CD4-positive, alpha-beta memory T cell (primary cell): ENCODE data around the gene XG. TPM values are rescaled to one million over a fixed set of nuclear protein-coding genes. Genes with fewer than 3 reads are reported as not detected.

ENCODE experiments used
- CTCF ChIA-PET: fragments of 350-600 bp; sonication (Branson Sonifier 250); formaldehyde crosslinking; loops from one replicate; lab custom pipeline; 2021; ENCODE audit warnings: inconsistent platforms; ENCODE audit not compliant: partially characterized antibody; lab: Charles Lee
- POLR2A ChIA-PET: fragments of 350-600 bp; sonication (Branson Sonifier 250); formaldehyde crosslinking; loops from one replicate; lab custom pipeline; 2021; ENCODE audit not compliant: partially characterized antibody; lab: Charles Lee
- DNase-seq, 5 donors: peaks; one replicate each; pipeline versions ENCODE4 v3.0.0 to v3.0.0-alpha.2; 2020 to 2022; ENCODE audit warnings: mixed read lengths in 1 of 5
- H3K27ac ChIP-seq: one replicate; pipeline ENCODE4 v1.7.0; 2013; ENCODE audit warnings: low read depth, low read length
- H3K27me3 ChIP-seq: 2 replicates; pipeline ENCODE4 v1.7.0; 2013; ENCODE audit warnings: mild to moderate bottlenecking, low read length, moderate library complexity; ENCODE audit not compliant: insufficient read depth
- H3K36me3 ChIP-seq: 2 replicates; pipeline ENCODE4 v1.7.0; 2013; ENCODE audit warnings: mild to moderate bottlenecking, low read length, moderate library complexity; ENCODE audit not compliant: insufficient read depth
- H3K4me1 ChIP-seq: 2 replicates; pipeline ENCODE4 v1.7.0; 2013; ENCODE audit warnings: mild to moderate bottlenecking, low read length, moderate library complexity; ENCODE audit not compliant: insufficient read depth
- H3K4me3 ChIP-seq, 2 donors: one replicate each; pipeline ENCODE4 v1.7.0; 2013; ENCODE audit warnings: low read length in 2 of 2, mild to moderate bottlenecking in 1 of 2
- H3K9me3 ChIP-seq, 2 donors: one replicate each; pipeline ENCODE4 v1.7.0; 2013; ENCODE audit warnings: low read length in 2 of 2, control low read depth in 1 of 2; ENCODE audit not compliant: control insufficient read depth in 1 of 2
- H3K27ac Mint-ChIP-seq, 7 donors: one replicate each; pipeline ENCODE4 v1.8.0; 2020 to 2021; ENCODE audit warnings: mixed read lengths in 7 of 7, mild to moderate bottlenecking in 6 of 7, inconsistent platforms in 3 of 7, moderate library complexity in 3 of 7
- H3K27me3 Mint-ChIP-seq, 2 donors: one replicate each; pipeline ENCODE4 v1.8.0; 2020 to 2021; ENCODE audit warnings: mixed read lengths in 2 of 2
- H3K36me3 Mint-ChIP-seq, 2 donors: one replicate each; pipeline ENCODE4 v1.8.0; 2020 to 2021; ENCODE audit warnings: mixed read lengths in 2 of 2, inconsistent platforms in 1 of 2, mild to moderate bottlenecking in 1 of 2
- H3K4me1 Mint-ChIP-seq, 4 donors: one replicate each; pipeline ENCODE4 v1.8.0; 2020 to 2021; ENCODE audit warnings: mixed read lengths in 4 of 4, mild to moderate bottlenecking in 1 of 4
- H3K4me3 Mint-ChIP-seq, 8 donors: one replicate each; pipeline ENCODE4 v1.8.0; 2020 to 2021; ENCODE audit warnings: mixed read lengths in 8 of 8, mild to moderate bottlenecking in 7 of 8, moderate library complexity in 6 of 8, inconsistent platforms in 3 of 8
- H3K9me3 Mint-ChIP-seq, 8 donors: one replicate each; pipeline ENCODE4 v1.8.0; 2020 to 2021; ENCODE audit warnings: mixed read lengths in 8 of 8, mild to moderate bottlenecking in 5 of 8, inconsistent platforms in 3 of 8, moderate library complexity in 1 of 8
- intact Hi-C: fragments of 100-400 bp; cut with micrococcal nuclease; formaldehyde crosslinking; loops from one replicate; pipeline ENCODE4 v1.15.1; 2023
- polyA plus RNA-seq, 2 donors: library from polyadenylated mRNA; unstranded; fragments of 300-500 nt; fragmentation: Illumina TruSeq; gene quantifications; one replicate each; pipeline ENCODE4 v1.2.3, GENCODE V29; 2021
- total RNA-seq, 2 experiments: library from RNA; stranded (reverse); gene quantifications; one replicate each; pipeline ENCODE4 v1.2.3, GENCODE V29; 2021

The XG gene
- total and polyA plus RNA-seq, 4 experiments from 2014 or later = 0.32 TPM; not detected in 3

GRCh38 chrX:2854918-2855317 lies 103.1 kb downstream of the XG start:
- Histone ChIP-seq H3K4me1 (no peaks in the 10 kb centered on the region), H3K27me3 (no peaks in the 10 kb centered on the region), H3K27ac (no peak overlapping the region), H3K9me3 (no peaks in the 10 kb centered on the region), H3K4me3 (no peak overlapping the region), H3K36me3 (no peaks in the 10 kb centered on the region)
- DNase-seq = no peak
- Mint-ChIP-seq H3K4me1 (no peaks in the 10 kb centered on the region), H3K27me3 (no peaks in the 10 kb centered on the region), H3K9me3 (peaks cover 0 to 7% (median 0%) of the 10 kb centered on the region in 8 donors), H3K36me3 (no peaks in the 10 kb centered on the region), H3K27ac (no peak overlapping the region), H3K4me3 (no peak overlapping the region)
- CTCF ChIA-PET = no interaction called here
- intact Hi-C loops = no loop called here
- POLR2A ChIA-PET = no interaction called here

- Histone ChIP-seq H3K36me3 (no peaks in the 10 kb centered on the region), H3K9me3 (no peaks in the 10 kb centered on the region), H3K4me3 (no peak overlapping the region), H3K4me1 (no peaks in the 10 kb centered on the region), H3K27ac (no peak overlapping the region), H3K27me3 (no peaks in the 10 kb centered on the region)
- intact Hi-C loops = no loop called here
- no peak for DNase-seq
- H3K27me3 Mint-ChIP-seq = no peaks in the 10 kb centered on the region
- H3K9me3 Mint-ChIP-seq = peaks cover 0 to 7% (median 0%) of the 10 kb centered on the region in 8 donors
- H3K4me3 Mint-ChIP-seq = no peak overlapping the region
- no peak overlapping the region for H3K27ac Mint-ChIP-seq
- H3K4me1 Mint-ChIP-seq = no peaks in the 10 kb centered on the region
- ChIA-PET CTCF (no interaction called here), POLR2A (no interaction called here)
- H3K36me3 Mint-ChIP-seq = no peaks in the 10 kb centered on the region
These were observed 103.9 kb downstream of the XG start for GRCh38 chrX:2855761-2856160.

- no peaks in the 10 kb centered on the region for H3K27me3 ChIP-seq
- no peaks in the 10 kb centered on the region for H3K36me3 ChIP-seq
- Mint-ChIP-seq H3K27me3 (peaks cover 0 to 2% of the 10 kb centered on the region in 2 donors), H3K9me3 (peaks cover 0 to 7% (median 0%) of the 10 kb centered on the region in 8 donors), H3K4me1 (no peaks in the 10 kb centered on the region), H3K27ac (no peak overlapping the region), H3K4me3 (no peak overlapping the region), H3K36me3 (no peaks in the 10 kb centered on the region)
- ChIA-PET POLR2A (no interaction called here), CTCF (no interaction called here)
- intact Hi-C loops = no loop called here
- no peaks in the 10 kb centered on the region for H3K9me3 ChIP-seq
- H3K4me3 ChIP-seq = no peak overlapping the region
- H3K27ac ChIP-seq = no peak overlapping the region
- no peak for DNase-seq
- H3K4me1 ChIP-seq = no peaks in the 10 kb centered on the region
These were observed 105.7 kb downstream of the XG start for GRCh38 chrX:2857566-2857965.

GRCh38 chrX:2859197-2859797 lies 107.5 kb downstream of the XG start:
- Histone ChIP-seq H3K27me3 (no peaks in the 10 kb centered on the region), H3K27ac (no peak overlapping the region), H3K9me3 (no peaks in the 10 kb centered on the region), H3K4me3 (no peak overlapping the region), H3K36me3 (no peaks in the 10 kb centered on the region), H3K4me1 (no peaks in the 10 kb centered on the region)
- no peaks in the 10 kb centered on the region for H3K36me3 Mint-ChIP-seq
- intact Hi-C loops = no loop called here
- ChIA-PET CTCF (no interaction called here), POLR2A (no interaction called here)
- no peaks in the 10 kb centered on the region for H3K4me1 Mint-ChIP-seq
- peaks cover 0 to 3% (median 0%) of the 10 kb centered on the region in 8 donors for H3K9me3 Mint-ChIP-seq
- no peak overlapping the region for H3K4me3 Mint-ChIP-seq
- H3K27ac Mint-ChIP-seq = no peak overlapping the region
- H3K27me3 Mint-ChIP-seq = peaks cover 0 to 4% of the 10 kb centered on the region in 2 donors
- DNase-seq = no peak

- Mint-ChIP-seq H3K27ac (no peak overlapping the region), H3K27me3 (peaks cover 0 to 4% of the 10 kb centered on the region in 2 donors), H3K4me1 (no peaks in the 10 kb centered on the region), H3K9me3 (peaks cover 0 to 3% (median 0%) of the 10 kb centered on the region in 8 donors), H3K4me3 (peak overlapping the region in 1 of 8 donors; percentile 26), H3K36me3 (no peaks in the 10 kb centered on the region)
- POLR2A ChIA-PET = no interaction called here
- Histone ChIP-seq H3K4me1 (no peaks in the 10 kb centered on the region), H3K4me3 (no peak overlapping the region), H3K36me3 (no peaks in the 10 kb centered on the region), H3K27me3 (no peaks in the 10 kb centered on the region), H3K9me3 (no peaks in the 10 kb centered on the region), H3K27ac (no peak overlapping the region)
- intact Hi-C loops = no loop called here
- DNase-seq = no peak
- CTCF ChIA-PET = no interaction called here
These were observed 110.6 kb downstream of the XG start for GRCh38 chrX:2862404-2862803.

- Mint-ChIP-seq H3K4me3 (no peak overlapping the region), H3K27me3 (peaks cover 0 to 4% of the 10 kb centered on the region in 2 donors), H3K36me3 (no peaks in the 10 kb centered on the region), H3K9me3 (peaks cover 0 to 3% (median 0%) of the 10 kb centered on the region in 8 donors), H3K4me1 (no peaks in the 10 kb centered on the region), H3K27ac (no peak overlapping the region)
- H3K27me3 ChIP-seq = no peaks in the 10 kb centered on the region
- no peaks in the 10 kb centered on the region for H3K36me3 ChIP-seq
- CTCF ChIA-PET = no interaction called here
- H3K27ac ChIP-seq = no peak overlapping the region
- POLR2A ChIA-PET = no interaction called here
- no peaks in the 10 kb centered on the region for H3K9me3 ChIP-seq
- intact Hi-C loops = no loop called here
- no peak for DNase-seq
- no peaks in the 10 kb centered on the region for H3K4me1 ChIP-seq
- no peak overlapping the region for H3K4me3 ChIP-seq
These were observed 111.8 kb downstream of the XG start for GRCh38 chrX:2863646-2864045.
